Stimulated activated CD4-positive, alpha-beta T cell treated with anti-CD3 and anti-CD28 coated beads, Interleukin-4, amount 100 ng/mL, for 48 hours (primary cell): ENCODE results near the gene RNPEPL1.
A peak's percentile ranks its signal among the peaks of the same experiment; 100 is the strongest.

Experiments used
- DNase-seq, 2 donors: peaks; one replicate each; pipeline ENCODE4 v3.0.0-alpha.2; 2020; ENCODE audit warnings: low read depth in 2 of 2

RNPEPL1 gene

GRCh38 chr2:240591784-240592183, 23.5 kb downstream of the RNPEPL1 start:
- DNase-seq, result no peak

GRCh38 chr2:240593026-240593702, 24.9 kb downstream of the RNPEPL1 start:
- DNase-seq, result no peak

GRCh38 chr2:240593703-240594451, 25.6 kb downstream of the RNPEPL1 start:
- no peak for DNase-seq

GRCh38 chr2:240594511-240595380, 26.5 kb downstream of the RNPEPL1 start:
- no peak for DNase-seq

GRCh38 chr2:240595381-240596079, 27.2 kb downstream of the RNPEPL1 start:
- peak; percentile 9 to 45 for DNase-seq

GRCh38 chr2:240596080-240596460, 27.8 kb downstream of the RNPEPL1 start:
- DNase-seq, result no peak

GRCh38 chr2:240596491-240596931, 28.2 kb downstream of the RNPEPL1 start:
- no peak for DNase-seq

GRCh38 chr2:240597054-240597418, 28.8 kb downstream of the RNPEPL1 start:
- no peak for DNase-seq

GRCh38 chr2:240597419-240598181, 29.3 kb downstream of the RNPEPL1 start:
- no peak for DNase-seq

GRCh38 chr2:240598311-240598911, 30.1 kb downstream of the RNPEPL1 start:
- no peak for DNase-seq

GRCh38 chr2:240599141-240599583, 30.9 kb downstream of the RNPEPL1 start:
- DNase-seq, result no peak

GRCh38 chr2:240600451-240600961, 32.2 kb downstream of the RNPEPL1 start:
- no peak for DNase-seq

GRCh38 chr2:240601061-240601830, 33.0 kb downstream of the RNPEPL1 start:
- DNase-seq, result no peak

GRCh38 chr2:240601831-240602160, 33.5 kb downstream of the RNPEPL1 start:
- DNase-seq, result no peak

- DNase-seq, result no peak
These were observed 34.2 kb downstream of the RNPEPL1 start for GRCh38 chr2:240602266-240603050.

GRCh38 chr2:240603081-240603835, 35.0 kb downstream of the RNPEPL1 start:
- DNase-seq, result no peak

GRCh38 chr2:240603846-240604245, 35.6 kb downstream of the RNPEPL1 start:
- no peak for DNase-seq

GRCh38 chr2:240604291-240604938, 36.1 kb downstream of the RNPEPL1 start:
- DNase-seq, result no peak
